ENCODE data around the gene SLC25A29. TPM values are rescaled to one million over a fixed set of nuclear protein-coding genes. Genes with fewer than 3 reads are reported as not detected.
"Not testable (repeated sequence)": the region's sequence is repeated elsewhere in the genome, so short reads cannot be mapped to it uniquely, and the experiment has no call there.

The SLC25A29 gene
- 36.1 and 52.6 TPM in 2 replicates for total RNA-seq

- peak; percentile 52 for DNase-seq (ENCODE audit: low read depth, low spot score)
Observed at GRCh38 chr14:100306101-100306997, at the start of gene SLC25A29. TSS of gene SLC25A29 (minus strand) at chr14:100306444. CDS start at chr14:100306232, 212 bp downstream.

DNA sequence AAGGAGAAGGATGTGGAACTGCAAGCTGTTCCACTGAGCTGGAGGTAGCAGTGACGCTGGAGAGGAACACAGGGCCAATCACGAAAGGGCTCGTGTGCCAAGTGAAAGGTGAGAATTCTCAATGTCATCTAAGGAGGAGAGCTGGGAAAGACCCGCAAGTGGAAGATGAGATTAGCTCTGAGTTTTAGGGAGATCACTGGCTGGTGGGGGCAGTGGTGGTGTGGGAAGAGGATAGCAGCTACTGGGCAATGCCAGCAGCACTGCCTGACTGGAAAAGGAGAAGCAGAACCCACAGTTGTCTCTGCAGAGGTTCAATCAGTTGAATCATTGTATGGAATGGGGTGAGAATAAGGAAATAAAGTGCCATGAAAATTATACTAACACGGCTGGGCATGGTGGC, 44.7 kb upstream of the SLC25A29 start:
- no peak for DNase-seq (ENCODE audit: low read depth, low spot score)

GRCh38 chr14:100350276-100350926, 44.2 kb upstream of the SLC25A29 start:
- DNase-seq (ENCODE audit: low read depth, low spot score) = no peak

GRCh38 chr14:100348784-100349685, 42.8 kb upstream of the SLC25A29 start:
- DNase-seq (ENCODE audit: low read depth, low spot score) = no peak

GRCh38 chr14:100348253-100348729, 42.0 kb upstream of the SLC25A29 start:
- no peak for DNase-seq (ENCODE audit: low read depth, low spot score)

GRCh38 chr14:100346306-100347091, 40.3 kb upstream of the SLC25A29 start:
- DNase-seq (ENCODE audit: low read depth, low spot score) = no peak

DNA sequence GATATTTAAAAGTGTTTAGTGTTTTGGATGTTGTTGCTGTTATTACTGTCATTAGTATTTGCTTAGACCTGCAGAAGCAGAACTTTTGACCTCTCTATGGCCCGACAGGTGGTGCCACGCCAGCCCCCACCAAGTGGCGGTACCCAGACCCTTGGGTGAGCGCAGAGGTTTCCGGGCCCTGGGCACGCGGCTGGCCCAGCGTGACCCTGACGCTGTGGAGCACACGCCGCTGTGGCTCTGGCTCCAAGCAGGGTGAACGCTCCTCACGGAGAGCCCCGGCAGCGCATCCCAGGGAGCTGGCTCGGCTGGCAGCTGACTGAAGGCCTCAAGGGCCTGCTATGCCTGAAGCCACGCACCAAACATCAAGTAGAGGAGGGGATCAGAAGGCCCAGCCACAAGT, 39.5 kb upstream of the SLC25A29 start:
- DNase-seq (ENCODE audit: low read depth, low spot score) = no peak

- DNase-seq (ENCODE audit: low read depth, low spot score) = not testable (repeated sequence)
Observed at GRCh38 chr14:100344657-100345056, 38.4 kb upstream of the SLC25A29 start.

GRCh38 chr14:100342826-100343225, 36.6 kb upstream of the SLC25A29 start:
- not testable (repeated sequence) for DNase-seq (ENCODE audit: low read depth, low spot score)

GRCh38 chr14:100342195-100342594, 36.0 kb upstream of the SLC25A29 start:
- DNase-seq (ENCODE audit: low read depth, low spot score) = no peak

- DNase-seq (ENCODE audit: low read depth, low spot score) = peak; percentile 93
Observed at GRCh38 chr14:100341301-100342031, 35.2 kb upstream of the SLC25A29 start.

GRCh38 chr14:100340423-100340813, 34.2 kb upstream of the SLC25A29 start:
- no peak for DNase-seq (ENCODE audit: low read depth, low spot score)

DNA sequence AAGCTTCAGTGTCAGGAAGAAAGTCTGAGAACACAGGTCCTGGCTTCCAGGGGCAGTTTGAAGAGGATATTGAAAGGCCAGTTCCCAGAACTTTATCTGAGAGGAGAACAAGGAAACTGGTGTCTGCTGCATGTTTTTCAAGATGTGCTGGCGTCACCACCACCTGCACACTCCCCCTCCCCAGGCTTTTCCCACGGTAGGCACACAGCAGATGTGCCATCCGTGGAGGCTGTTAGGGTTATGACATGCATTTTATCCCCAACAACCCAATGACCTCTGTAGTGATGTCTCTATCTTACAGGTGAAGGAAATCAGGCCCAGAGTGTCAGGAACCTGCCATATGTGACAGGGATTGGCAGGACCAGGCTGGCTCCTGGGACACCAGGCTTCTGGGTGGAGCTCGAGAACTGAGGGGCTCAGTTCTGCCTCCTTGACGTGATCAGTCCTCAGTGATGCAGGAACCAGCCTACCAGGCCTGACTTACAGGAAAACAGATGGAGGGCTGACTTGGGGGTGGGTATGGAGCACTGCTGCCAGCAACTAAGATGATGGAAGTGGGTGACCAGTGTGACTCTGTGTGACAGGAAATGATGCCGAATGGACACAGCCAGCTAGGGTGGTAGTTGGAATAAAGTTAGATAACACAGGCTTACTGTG, 33.6 kb upstream of the SLC25A29 start:
- DNase-seq (ENCODE audit: low read depth, low spot score) = no peak

DNA sequence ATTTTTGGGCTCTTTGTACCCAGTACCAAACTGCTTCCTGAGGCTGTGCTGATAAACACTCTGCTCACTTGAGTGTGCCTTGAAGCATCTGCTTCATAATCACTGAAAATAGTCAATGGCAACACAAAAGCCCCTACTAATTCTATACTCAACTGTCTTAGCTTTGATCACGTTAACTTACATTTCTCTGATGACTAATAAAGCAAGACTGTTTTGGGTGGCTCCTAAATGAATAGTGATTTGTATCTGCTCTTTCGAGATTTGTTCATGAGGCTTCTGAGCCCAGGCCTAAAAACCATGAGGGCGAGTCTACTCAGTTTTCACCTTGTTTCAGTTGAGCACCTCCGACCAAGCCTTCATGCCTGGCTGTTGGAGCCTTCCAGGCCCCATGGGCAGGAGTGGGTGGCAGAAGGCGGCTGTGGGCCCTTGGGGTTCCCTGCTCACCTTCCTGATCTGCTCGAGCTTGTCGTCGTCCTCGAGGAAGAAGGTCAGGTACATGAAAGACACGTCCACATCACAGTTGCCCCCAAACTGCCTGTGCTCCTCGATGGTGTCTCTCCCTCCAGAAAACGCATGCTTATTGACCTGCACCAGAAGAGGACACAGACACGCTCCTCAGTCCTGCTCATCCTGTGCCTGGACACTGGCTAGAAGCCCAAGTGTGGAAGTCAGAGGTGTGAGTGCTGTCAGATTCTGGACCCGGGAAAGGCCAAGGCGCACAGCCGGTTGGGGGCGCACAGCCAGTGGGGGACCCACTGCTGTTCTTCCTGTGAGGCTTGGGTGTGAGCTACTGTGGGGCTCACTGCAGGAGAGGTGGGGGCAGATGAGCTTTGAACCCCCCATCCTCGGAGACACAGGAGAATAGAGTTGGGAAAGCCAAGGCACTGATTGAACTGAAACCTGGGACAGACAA, 30.6 kb upstream of the SLC25A29 start:
- no peak for DNase-seq (ENCODE audit: low read depth, low spot score)

- no peak for DNase-seq (ENCODE audit: low read depth, low spot score)
Observed at GRCh38 chr14:100334904-100335303, 28.7 kb upstream of the SLC25A29 start.

DNA sequence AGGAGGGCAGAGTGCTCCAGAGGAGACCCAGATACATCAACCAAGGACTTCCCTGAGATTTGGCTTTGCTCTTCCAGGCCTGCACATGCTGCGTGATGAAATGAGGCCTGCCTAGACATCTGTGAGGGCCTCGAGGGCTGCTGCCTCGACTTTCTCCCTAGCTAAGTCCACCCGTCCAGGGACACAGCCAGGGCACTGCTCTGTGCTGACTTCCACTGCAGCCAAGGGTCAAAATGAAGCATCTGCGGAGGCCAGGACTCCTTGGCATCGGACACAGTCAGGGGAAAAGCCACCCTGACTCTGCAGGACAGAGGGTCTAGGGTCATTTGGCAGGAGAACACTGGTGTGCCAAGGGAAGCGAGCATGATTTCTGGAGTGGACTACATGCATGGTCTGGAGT, 27.6 kb upstream of the SLC25A29 start:
- DNase-seq (ENCODE audit: low read depth, low spot score) = no peak

DNA sequence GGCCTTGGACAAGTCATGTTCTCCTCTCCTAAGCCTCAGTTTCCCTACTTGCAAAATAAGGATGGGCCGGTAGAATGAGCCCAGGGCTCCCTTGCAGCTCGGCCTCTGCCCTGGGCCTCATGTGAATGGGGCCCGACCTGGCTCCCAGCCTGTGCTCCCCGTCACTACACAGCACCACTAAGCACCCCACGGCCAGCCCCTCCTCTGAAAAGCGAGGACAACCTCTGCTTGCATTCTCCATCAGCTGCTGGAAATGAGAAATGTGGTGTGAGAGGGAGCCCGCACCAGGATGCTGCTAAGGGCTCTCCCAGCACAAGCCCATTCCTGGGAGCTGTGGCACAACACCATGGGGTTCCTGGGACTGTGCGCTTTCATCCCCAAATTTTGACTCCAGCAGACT, 27.1 kb upstream of the SLC25A29 start:
- DNase-seq (ENCODE audit: low read depth, low spot score) = no peak

DNA sequence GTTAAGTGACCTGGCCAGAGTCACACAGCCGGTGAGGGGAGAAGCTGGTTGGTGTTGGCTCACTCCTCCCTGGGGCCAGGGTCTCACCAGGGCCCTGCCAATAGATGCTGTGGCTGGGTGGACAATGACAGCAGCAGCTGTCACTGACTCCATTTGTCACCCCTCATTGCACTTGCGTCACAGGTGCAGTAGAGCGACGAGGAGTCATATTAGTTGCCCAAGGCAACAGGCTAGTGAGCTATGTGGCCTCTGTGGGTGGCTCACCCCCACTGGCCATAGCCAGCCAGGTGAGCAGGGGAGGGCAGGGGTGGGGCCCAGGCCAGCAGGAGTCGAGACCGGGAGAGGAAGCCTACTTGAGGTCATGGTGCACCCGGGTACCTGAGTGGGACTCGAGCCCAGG, 26.6 kb upstream of the SLC25A29 start:
- no peak for DNase-seq (ENCODE audit: low read depth, low spot score)
